ENCODE measurements around the gene RNASEH1. TPM values are rescaled to one million over a fixed set of nuclear protein-coding genes. Genes with fewer than 3 reads are reported as not detected.

The RNASEH1 gene
- total and polyA plus RNA-seq, 2 of the 13 experiments (the other 11 are each of a cell fraction or from before 2014, with no cell fraction given), result 14.5 to 57.4 TPM

DNA sequence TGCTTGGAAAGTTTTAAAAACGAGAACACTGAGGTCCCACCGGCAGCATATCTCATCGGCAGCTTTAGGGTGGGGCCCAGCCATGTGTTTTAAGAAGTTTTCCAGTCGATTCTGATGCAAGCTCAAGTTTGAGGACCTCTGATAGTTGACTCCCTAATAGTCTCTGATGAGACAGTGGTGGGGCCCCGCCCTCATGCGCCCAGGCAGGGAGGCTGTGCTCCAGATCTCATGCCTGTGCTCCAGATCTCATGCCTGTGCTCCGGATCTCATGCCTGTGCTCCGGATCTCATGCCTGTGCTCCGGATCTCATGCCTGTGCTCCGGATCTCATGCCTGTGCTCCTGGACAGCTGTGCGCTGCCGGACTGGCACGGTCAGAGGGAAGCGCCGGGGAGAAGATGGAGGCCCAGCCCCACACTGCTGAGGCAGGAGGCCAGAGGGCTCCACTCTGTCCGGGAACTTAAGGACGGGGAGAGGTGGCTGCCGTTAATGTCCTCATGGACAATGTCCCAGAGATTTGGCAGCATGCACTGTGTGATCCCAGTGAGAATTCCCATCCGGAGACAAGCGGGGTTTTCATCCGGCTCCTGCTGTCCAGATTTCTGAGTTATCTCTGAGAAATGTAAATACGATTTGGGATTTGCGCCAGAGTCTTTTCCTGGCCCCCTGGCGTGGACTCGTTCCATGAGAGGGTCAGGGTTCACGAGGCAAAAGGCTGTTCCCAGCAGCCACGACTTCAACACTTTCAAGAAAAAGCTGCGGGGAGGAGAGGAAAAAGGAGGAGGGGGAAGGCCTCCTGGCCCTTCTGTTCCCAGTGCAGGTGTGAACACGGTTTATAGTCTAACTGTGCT, 27.4 kb upstream of the RNASEH1 start (continued):
- TF ChIP-seq, protein P1, sequence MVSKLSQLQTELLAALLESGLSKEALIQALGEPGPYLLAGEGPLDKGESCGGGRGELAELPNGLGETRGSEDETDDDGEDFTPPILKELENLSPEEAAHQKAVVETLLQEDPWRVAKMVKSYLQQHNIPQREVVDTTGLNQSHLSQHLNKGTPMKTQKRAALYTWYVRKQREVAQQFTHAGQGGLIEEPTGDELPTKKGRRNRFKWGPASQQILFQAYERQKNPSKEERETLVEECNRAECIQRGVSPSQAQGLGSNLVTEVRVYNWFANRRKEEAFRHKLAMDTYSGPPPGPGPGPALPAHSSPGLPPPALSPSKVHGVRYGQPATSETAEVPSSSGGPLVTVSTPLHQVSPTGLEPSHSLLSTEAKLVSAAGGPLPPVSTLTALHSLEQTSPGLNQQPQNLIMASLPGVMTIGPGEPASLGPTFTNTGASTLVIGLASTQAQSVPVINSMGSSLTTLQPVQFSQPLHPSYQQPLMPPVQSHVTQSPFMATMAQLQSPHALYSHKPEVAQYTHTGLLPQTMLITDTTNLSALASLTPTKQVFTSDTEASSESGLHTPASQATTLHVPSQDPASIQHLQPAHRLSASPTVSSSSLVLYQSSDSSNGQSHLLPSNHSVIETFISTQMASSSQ (IDR thresholded peaks at IDR 0.05; ENCODE audit: low read depth), result no peak
- TF ChIP-seq, protein P1 (CRISPR knock-in tag; IDR thresholded peaks at IDR 0.05; ENCODE audit: borderline replicate concordance), result peak; percentile 78; the same call in 1 of the 2 replicates
- TF ChIP-seq, protein P2, sequence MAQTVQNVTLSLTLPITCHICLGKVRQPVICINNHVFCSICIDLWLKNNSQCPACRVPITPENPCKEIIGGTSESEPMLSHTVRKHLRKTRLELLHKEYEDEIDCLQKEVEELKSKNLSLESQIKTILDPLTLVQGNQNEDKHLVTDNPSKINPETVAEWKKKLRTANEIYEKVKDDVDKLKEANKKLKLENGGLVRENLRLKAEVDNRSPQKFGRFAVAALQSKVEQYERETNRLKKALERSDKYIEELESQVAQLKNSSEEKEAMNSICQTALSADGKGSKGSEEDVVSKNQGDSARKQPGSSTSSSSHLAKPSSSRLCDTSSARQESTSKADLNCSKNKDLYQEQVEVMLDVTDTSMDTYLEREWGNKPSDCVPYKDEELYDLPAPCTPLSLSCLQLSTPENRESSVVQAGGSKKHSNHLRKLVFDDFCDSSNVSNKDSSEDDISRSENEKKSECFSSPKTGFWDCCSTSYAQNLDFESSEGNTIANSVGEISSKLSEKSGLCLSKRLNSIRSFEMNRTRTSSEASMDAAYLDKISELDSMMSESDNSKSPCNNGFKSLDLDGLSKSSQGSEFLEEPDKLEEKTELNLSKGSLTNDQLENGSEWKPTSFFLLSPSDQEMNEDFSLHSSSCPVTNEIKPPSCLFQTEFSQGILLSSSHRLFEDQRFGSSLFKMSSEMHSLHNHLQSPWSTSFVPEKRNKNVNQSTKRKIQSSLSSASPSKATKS (CRISPR knock-in tag; IDR thresholded peaks at IDR 0.05), result no peak
- TF ChIP-seq, protein P3, sequence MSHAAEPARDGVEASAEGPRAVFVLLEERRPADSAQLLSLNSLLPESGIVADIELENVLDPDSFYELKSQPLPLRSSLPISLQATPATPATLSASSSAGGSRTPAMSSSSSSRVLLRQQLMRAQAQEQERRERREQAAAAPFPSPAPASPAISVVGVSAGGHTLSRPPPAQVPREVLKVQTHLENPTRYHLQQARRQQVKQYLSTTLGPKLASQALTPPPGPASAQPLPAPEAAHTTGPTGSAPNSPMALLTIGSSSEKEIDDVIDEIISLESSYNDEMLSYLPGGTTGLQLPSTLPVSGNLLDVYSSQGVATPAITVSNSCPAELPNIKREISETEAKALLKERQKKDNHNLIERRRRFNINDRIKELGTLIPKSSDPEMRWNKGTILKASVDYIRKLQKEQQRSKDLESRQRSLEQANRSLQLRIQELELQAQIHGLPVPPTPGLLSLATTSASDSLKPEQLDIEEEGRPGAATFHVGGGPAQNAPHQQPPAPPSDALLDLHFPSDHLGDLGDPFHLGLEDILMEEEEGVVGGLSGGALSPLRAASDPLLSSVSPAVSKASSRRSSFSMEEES (CRISPR knock-in tag; IDR thresholded peaks at IDR 0.05), result no peak; the same call in none of the 2 replicates
- TF ChIP-seq ZNF235 (CRISPR knock-in tag; IDR thresholded peaks at IDR 0.05; ENCODE audit: borderline replicate concordance) (no peak), ZNF652 (CRISPR knock-in tag; IDR thresholded peaks at IDR 0.05; ENCODE audit: borderline replicate concordance, low read depth) (peak; percentile 22; the same call in 1 of the 2 replicates), ZC3H4 (CRISPR knock-in tag; IDR thresholded peaks at IDR 0.05; ENCODE audit: borderline replicate concordance) (no peak), ZNF138 (CRISPR knock-in tag; IDR thresholded peaks at IDR 0.05; ENCODE audit: low read depth) (0 out of 2 replicates have a peak, but pooled peaks have one; percentile 45), PHB2 (IDR thresholded peaks at IDR 0.05; ENCODE audit: partially characterized antibody) (no peak), ZNF713 (CRISPR knock-in tag; IDR thresholded peaks at IDR 0.05) (no peak), ZNF317 (CRISPR knock-in tag; IDR thresholded peaks at IDR 0.05) (no peak), KMT2A (CRISPR knock-in tag; IDR thresholded peaks at IDR 0.05) (no peak; the same call in 1 of the 2 replicates)
- TF ChIP-seq, protein P4, sequence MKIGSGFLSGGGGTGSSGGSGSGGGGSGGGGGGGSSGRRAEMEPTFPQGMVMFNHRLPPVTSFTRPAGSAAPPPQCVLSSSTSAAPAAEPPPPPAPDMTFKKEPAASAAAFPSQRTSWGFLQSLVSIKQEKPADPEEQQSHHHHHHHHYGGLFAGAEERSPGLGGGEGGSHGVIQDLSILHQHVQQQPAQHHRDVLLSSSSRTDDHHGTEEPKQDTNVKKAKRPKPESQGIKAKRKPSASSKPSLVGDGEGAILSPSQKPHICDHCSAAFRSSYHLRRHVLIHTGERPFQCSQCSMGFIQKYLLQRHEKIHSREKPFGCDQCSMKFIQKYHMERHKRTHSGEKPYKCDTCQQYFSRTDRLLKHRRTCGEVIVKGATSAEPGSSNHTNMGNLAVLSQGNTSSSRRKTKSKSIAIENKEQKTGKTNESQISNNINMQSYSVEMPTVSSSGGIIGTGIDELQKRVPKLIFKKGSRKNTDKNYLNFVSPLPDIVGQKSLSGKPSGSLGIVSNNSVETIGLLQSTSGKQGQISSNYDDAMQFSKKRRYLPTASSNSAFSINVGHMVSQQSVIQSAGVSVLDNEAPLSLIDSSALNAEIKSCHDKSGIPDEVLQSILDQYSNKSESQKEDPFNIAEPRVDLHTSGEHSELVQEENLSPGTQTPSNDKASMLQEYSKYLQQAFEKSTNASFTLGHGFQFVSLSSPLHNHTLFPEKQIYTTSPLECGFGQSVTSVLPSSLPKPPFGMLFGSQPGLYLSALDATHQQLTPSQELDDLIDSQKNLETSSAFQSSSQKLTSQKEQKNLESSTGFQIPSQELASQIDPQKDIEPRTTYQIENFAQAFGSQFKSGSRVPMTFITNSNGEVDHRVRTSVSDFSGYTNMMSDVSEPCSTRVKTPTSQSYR (CRISPR knock-in tag; IDR thresholded peaks at IDR 0.05; ENCODE audit: borderline replicate concordance), result 0 out of 2 replicates have a peak, but pooled peaks have one; percentile 3
- TF ChIP-seq, protein P5, sequence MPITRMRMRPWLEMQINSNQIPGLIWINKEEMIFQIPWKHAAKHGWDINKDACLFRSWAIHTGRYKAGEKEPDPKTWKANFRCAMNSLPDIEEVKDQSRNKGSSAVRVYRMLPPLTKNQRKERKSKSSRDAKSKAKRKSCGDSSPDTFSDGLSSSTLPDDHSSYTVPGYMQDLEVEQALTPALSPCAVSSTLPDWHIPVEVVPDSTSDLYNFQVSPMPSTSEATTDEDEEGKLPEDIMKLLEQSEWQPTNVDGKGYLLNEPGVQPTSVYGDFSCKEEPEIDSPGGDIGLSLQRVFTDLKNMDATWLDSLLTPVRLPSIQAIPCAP (CRISPR knock-in tag; IDR thresholded peaks at IDR 0.05; ENCODE audit: low read depth), result no peak

Data from HepG2 (cell line).